Calu3 (cell line): ENCODE data around the gene TFAP2E. TPM values are rescaled to one million over a fixed set of nuclear protein-coding genes. Genes with fewer than 3 reads are reported as not detected.

Experiments
- BruUV-seq: library from RNA; stranded (reverse); fragments of 400-500 nt; replicated peaks from 2 replicates; lab custom pipeline; 2021; lab: Mats Ljungman, UMichigan
- CTCF ChIA-PET: fragments of 300-600 bp; sonication (Branson Sonifier 250); formaldehyde crosslinking; loops from one replicate; lab custom pipeline; 2022; ENCODE audit warnings: antibody characterized with exemption; lab: Charles Lee
- DNase-seq: peaks from one replicate; pipeline ENCODE4 v3.0.0; 2022
- H3K27ac Mint-ChIP-seq: one replicate; pipeline ENCODE4 v1.8.0; 2022; ENCODE audit warnings: mixed read lengths; ENCODE audit not compliant: unreplicated experiment
- H3K27me3 Mint-ChIP-seq: one replicate; pipeline ENCODE4 v1.8.0; 2022; ENCODE audit warnings: mixed read lengths; ENCODE audit not compliant: unreplicated experiment
- H3K36me3 Mint-ChIP-seq: one replicate; pipeline ENCODE4 v1.8.0; 2022; ENCODE audit warnings: mild to moderate bottlenecking, moderate library complexity, mixed read lengths; ENCODE audit not compliant: insufficient read depth, unreplicated experiment
- H3K4me1 Mint-ChIP-seq: one replicate; pipeline ENCODE4 v1.8.0; 2022; ENCODE audit warnings: mild to moderate bottlenecking, low read depth, mixed read lengths; ENCODE audit not compliant: unreplicated experiment
- H3K4me3 Mint-ChIP-seq: one replicate; pipeline ENCODE4 v1.8.0; 2022; ENCODE audit warnings: mild to moderate bottlenecking, low read depth, moderate library complexity, mixed read lengths; ENCODE audit not compliant: unreplicated experiment
- H3K9me3 Mint-ChIP-seq: one replicate; pipeline ENCODE4 v1.8.0; 2022; ENCODE audit warnings: low read depth, mixed read lengths; ENCODE audit not compliant: unreplicated experiment
- CTCF ChIP-seq: fragments of 200-600 bp; IDR thresholded peaks from one replicate; pipeline ENCODE4 v1.8.0; 2022; ENCODE audit warnings: antibody characterized with exemption; ENCODE audit not compliant: unreplicated experiment
- intact Hi-C: fragments of 100-400 bp; cut with micrococcal nuclease; formaldehyde crosslinking; loops from one replicate; pipeline ENCODE4 v1.10.0; 2022; ENCODE audit not compliant: unreplicated experiment
- total RNA-seq: library from RNA; stranded (reverse); gene quantifications from 2 replicates; pipeline ENCODE4 v1.2.3, GENCODE V29; 2022

Gene TFAP2E
- total RNA-seq, 1 experiment from 2014 or later, result 0.26 TPM

DNA sequence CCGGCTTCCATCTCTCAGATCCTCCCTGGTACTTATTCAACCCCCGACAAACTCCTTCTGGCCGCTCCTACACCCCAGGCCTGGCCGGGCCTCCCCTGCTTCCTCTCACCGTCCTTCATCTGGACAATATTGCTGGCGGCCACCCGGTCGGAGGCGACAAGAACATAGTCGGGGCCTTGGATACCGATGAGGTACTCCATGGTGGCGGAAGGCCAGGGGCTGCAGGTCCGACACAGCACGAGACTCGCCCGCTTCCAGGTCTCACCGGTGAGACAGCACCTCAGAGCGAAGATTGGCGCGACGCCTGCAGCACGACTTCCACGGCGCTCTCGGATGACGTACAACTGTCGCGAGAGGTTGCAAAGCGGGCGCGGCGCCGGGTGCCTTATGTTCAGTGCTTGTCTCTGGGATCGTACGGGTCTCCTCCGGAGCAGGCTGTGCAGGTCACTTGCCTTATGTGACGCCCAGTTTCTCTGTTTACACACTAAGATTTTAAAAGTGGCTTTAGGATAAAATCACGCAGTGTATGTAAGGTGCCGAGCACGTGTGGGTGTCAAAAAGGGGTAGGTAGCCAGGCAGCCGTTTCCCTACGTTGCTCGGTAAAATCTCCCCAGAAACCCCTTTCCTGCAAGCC lies 68.2 kb downstream of the TFAP2E start, which contains the start of gene PSMB2:
PSMB2 (minus strand) TSS at position 294 of the 634 bp plus-strand sequence; CDS start at position 200, 94 bp downstream.
- peak within 1 kb of the TSS; percentile 99 for H3K4me3 Mint-ChIP-seq
- peaks cover 32% of the 10 kb centered on the region for H3K36me3 Mint-ChIP-seq
- intact Hi-C loops, result loop anchor here (5.0 kb wide), 1 partner anchor 76 kb away; the partner anchor contains the start of gene C1orf216
- BruUV-seq, result no TSS peak
- H3K9me3 Mint-ChIP-seq, result no peaks in the 10 kb centered on the region
- peaks cover 10% of the 10 kb centered on the region for H3K4me1 Mint-ChIP-seq
- peak within 1 kb of the TSS; percentile 100 for H3K27ac Mint-ChIP-seq
- CTCF ChIA-PET, result no interaction called here
- no peak for TF ChIP-seq CTCF
- peak; percentile 95 for DNase-seq
- peaks cover 23% of the 10 kb centered on the region for H3K27me3 Mint-ChIP-seq

- intact Hi-C loops, result loop anchor here (5.0 kb wide), 1 partner anchor 75 kb away; the partner anchor contains the start of gene C1orf216
- Mint-ChIP-seq H3K4me1 (peaks cover 10% of the 10 kb centered on the region), H3K27me3 (peaks cover 34% of the 10 kb centered on the region), H3K4me3 (peak overlapping the region; percentile 99), H3K9me3 (no peaks in the 10 kb centered on the region), H3K27ac (peak overlapping the region; percentile 100), H3K36me3 (peaks cover 32% of the 10 kb centered on the region)
- TF ChIP-seq CTCF, result no peak
- CTCF ChIA-PET, result no interaction called here
- DNase-seq, result peak; percentile 19
- BruUV-seq, result no TSS peak
Observed at GRCh38 chr1:35642471-35642955, 69.4 kb downstream of the TFAP2E start.

- H3K36me3 Mint-ChIP-seq, result peaks cover 28% of the 10 kb centered on the region
- no peak overlapping the region for H3K27ac Mint-ChIP-seq
- no TSS peak for BruUV-seq
- no peaks in the 10 kb centered on the region for H3K4me1 Mint-ChIP-seq
- no peak for DNase-seq
- intact Hi-C loops, result loop anchor here (5.0 kb wide), 1 partner anchor 73 kb away; the partner anchor contains the start of gene C1orf216
- no peaks in the 10 kb centered on the region for H3K9me3 Mint-ChIP-seq
- TF ChIP-seq CTCF, result no peak
- H3K4me3 Mint-ChIP-seq, result no peak overlapping the region
- CTCF ChIA-PET, result interaction anchor here (0.5 kb wide), 1 partner anchor 58 kb away, joined by 4 read pairs; no protein-coding TSS in a partner anchor
- peaks cover 41% of the 10 kb centered on the region for H3K27me3 Mint-ChIP-seq
Observed at GRCh38 chr1:35644204-35644603, 71.1 kb downstream of the TFAP2E start.

Other genes starting within 250 kb of the TFAP2E start
- gene KIAA0319L, start 15.9 kb upstream of the TFAP2E start, total RNA-seq, result 72.0 and 72.6 TPM in 2 replicates
- 36.0 and 38.0 TPM in 2 replicates for gene NCDN, start 15.5 kb upstream of the TFAP2E start, total RNA-seq
- 106 and 109 TPM in 2 replicates for gene PSMB2, start 68.2 kb downstream of the TFAP2E start, total RNA-seq
- 11.5 and 12.0 TPM in 2 replicates for gene C1orf216, start 145.6 kb downstream of the TFAP2E start, total RNA-seq
- gene CLSPN, start 196.7 kb downstream of the TFAP2E start, total RNA-seq, result 30.3 and 30.4 TPM in 2 replicates
- gene AGO4, start 234.7 kb downstream of the TFAP2E start, total RNA-seq, result 8.3 and 11.1 TPM in 2 replicates